NCI-H128 (cell line): Measurements from ENCODE around the gene ELF3.
"Not testable (repeated sequence)": the region's sequence is repeated elsewhere in the genome, so short reads cannot be mapped to it uniquely, and the experiment has no call there.

ENCODE experiments used
- DNase-seq: peaks from one replicate; lab custom pipeline; 2025; ENCODE audit not compliant: unreplicated experiment; lab: John Stamatoyannopoulos, UW

ELF3 gene

DNA sequence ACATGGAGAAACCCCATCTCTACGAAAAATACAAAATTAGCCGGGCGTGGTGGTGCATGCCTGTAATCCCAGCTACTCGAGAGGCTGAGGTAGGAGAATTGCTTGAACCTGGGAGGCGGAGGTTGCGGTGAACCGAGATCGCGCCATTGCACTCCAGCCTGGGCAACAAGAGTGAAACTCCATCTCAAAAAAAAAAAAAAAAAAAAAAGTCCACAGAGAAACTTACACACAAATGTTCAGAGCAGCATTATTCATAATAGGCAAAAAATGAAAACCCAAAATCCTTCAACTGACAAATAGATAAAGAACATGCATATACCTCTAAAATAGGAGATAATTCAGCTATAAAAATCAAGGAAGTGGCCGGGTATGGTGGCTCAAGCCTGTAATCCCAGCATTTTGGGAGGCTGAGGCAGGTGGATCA, 54.5 kb downstream of the ELF3 start:
- not testable (repeated sequence) for DNase-seq
